Transverse colon (tissue), 4 donors: Measurements from ENCODE around the gene EXOSC10. TPM values are rescaled to one million over a fixed set of nuclear protein-coding genes. Genes with fewer than 3 reads are reported as not detected.
"Not testable (repeated sequence)": the region's sequence is repeated elsewhere in the genome, so short reads cannot be mapped to it uniquely, and the experiment has no call there.

ENCODE experiments used
- DNase-seq: peaks from one replicate; pipeline ENCODE4 v3.0.0-alpha.2; 2019
- H3K27ac ChIP-seq, 4 donors: fragments of 200-600 bp; sonication (generic); 2 replicates each; pipeline ENCODE4 v1.5.1; 2016 to 2018; ENCODE audit warnings: inconsistent platforms in 4 of 4
- H3K27me3 ChIP-seq: fragments of 200-600 bp; sonication (generic); 2 replicates; pipeline ENCODE4 v1.5.1; 2017; ENCODE audit warnings: inconsistent platforms
- H3K36me3 ChIP-seq, 4 donors: fragments of 200-600 bp; sonication (generic); 2 replicates each; pipeline ENCODE4 v1.5.1; 2017 to 2019; ENCODE audit warnings: inconsistent platforms in 4 of 4
- H3K4me1 ChIP-seq, 4 donors: fragments of 200-600 bp; sonication (generic); 2 replicates each; pipeline ENCODE4 v1.5.1; 2017 to 2020; ENCODE audit warnings: inconsistent platforms in 4 of 4
- H3K4me3 ChIP-seq, 4 donors: fragments of 200-600 bp; sonication (generic); 1 replicate in 1 of 4; 2 replicates in 3 of 4; pipeline versions ENCODE4 v1.5.1 to v1.6.1; 2017 to 2019; ENCODE audit warnings: inconsistent platforms in 4 of 4
- H3K9me3 ChIP-seq, 2 donors: fragments of 200-600 bp; sonication (generic); 2 replicates each; pipeline ENCODE4 v1.5.1; 2017 to 2019; ENCODE audit warnings: inconsistent platforms in 2 of 2
- CTCF ChIP-seq, 5 experiments: fragments of 200-600 bp in 3 of 5; fragments of 450-650 bp in 2 of 5; sonication (generic) in 3 of 5; IDR thresholded peaks; 1 replicate in 2 of 5; 2 replicates in 3 of 5; pipeline ENCODE4 v1.5.1; 2016 to 2017; ENCODE audit warnings: antibody characterized with exemption in 5 of 5, inconsistent platforms in 3 of 5, mild to moderate bottlenecking in 2 of 5, moderate library complexity in 1 of 5
- EP300 ChIP-seq: sonication (generic); formaldehyde crosslinking; IDR thresholded peaks from one replicate; pipeline ENCODE4 v1.6.1; 2017; ENCODE audit warnings: antibody characterized with exemption, low read depth
- POLR2A ChIP-seq: fragments of 450-650 bp; IDR thresholded peaks from one replicate; pipeline ENCODE4 v1.6.1; 2016; ENCODE audit warnings: antibody characterized with exemption, mild to moderate bottlenecking, moderate library complexity
- POLR2AphosphoS5 ChIP-seq, 3 donors: sonication (generic); formaldehyde crosslinking; IDR thresholded peaks; one replicate each; pipeline ENCODE4 v1.6.1; 2016; ENCODE audit warnings: antibody characterized with exemption in 3 of 3
- WGBS, 2 donors: methylation state at CpG; one replicate each; pipeline ENCODE4 v1.1.5; 2018; ENCODE audit warnings: low coverage in 1 of 2; 5-methylcytosine and 5-hydroxymethylcytosine counted together
- in situ Hi-C, 4 donors: fragments of 200-750 bp; cut with MboI; loops; one replicate each; pipeline versions ENCODE4 v1.15.0 to v1.15.1; 2017; ENCODE audit warnings: low sequenced_read_pairs in 3 of 4, low pct_ligation_motif_present in 1 of 4, low pct_unique_long_range_greater_than_20kb in 1 of 4
- intact Hi-C: fragments of 100-400 bp; cut with DNase I; formaldehyde crosslinking; loops from one replicate; pipeline ENCODE4 v1.15.1; 2023; ENCODE audit warnings: low total_unique reads
- total RNA-seq, 4 donors: library from RNA; depleted of rRNA; stranded (reverse); fragments of >200 nt; gene quantifications; one replicate each; pipeline ENCODE4 v1.1.0, GENCODE V29; 2016

EXOSC10 gene
- total RNA-seq, 4 donors from 2014 or later = 43.8 to 113 (median 68.7) TPM

GRCh38 chr1:11053758-11054137, 45.9 kb downstream of the EXOSC10 start:
- H3K27ac ChIP-seq = no peak overlapping the region
- in situ Hi-C loops (no loop called here), intact Hi-C loops (no loop called here)
- no peak for DNase-seq
- H3K36me3 ChIP-seq = peaks cover 0 to 6% (median 0%) of the 10 kb centered on the region in 4 donors
- H3K4me3 ChIP-seq = no peak overlapping the region
- no peak for TF ChIP-seq EP300
- TF ChIP-seq POLR2AphosphoS5 (IDR thresholded peaks at IDR 0.05) = no peak
- no peak for TF ChIP-seq CTCF (IDR thresholded peaks at IDR 0.05)
- TF ChIP-seq POLR2A = no peak
- no peaks in the 10 kb centered on the region for H3K9me3 ChIP-seq
- H3K27me3 ChIP-seq = no peaks in the 10 kb centered on the region
- WGBS, 2 donors = 71% methylated on average over 10 of the region's 10 CpGs; no CpG with 5 or more reads in 1 of the 2 donors
- peaks cover 3 to 9% (median 4%) of the 10 kb centered on the region in 4 donors for H3K4me1 ChIP-seq

GRCh38 chr1:11052839-11053757, 46.6 kb downstream of the EXOSC10 start:
- Histone ChIP-seq H3K27me3 (no peaks in the 10 kb centered on the region), H3K27ac (no peak overlapping the region), H3K9me3 (no peaks in the 10 kb centered on the region), H3K4me3 (no peak overlapping the region), H3K4me1 (peaks cover 0 to 5% (median 0%) of the 10 kb centered on the region in 4 donors), H3K36me3 (peaks cover 0 to 6% (median 0%) of the 10 kb centered on the region in 4 donors)
- intact Hi-C loops (no loop called here), in situ Hi-C loops (no loop called here)
- WGBS, 2 donors = 24% methylated on average over 21 of the region's 29 CpGs; no CpG with 5 or more reads in 1 of the 2 donors
- TF ChIP-seq CTCF (IDR thresholded peaks at IDR 0.05) (no peak), EP300 (no peak), POLR2A (no peak), POLR2AphosphoS5 (IDR thresholded peaks at IDR 0.05) (no peak)
- DNase-seq = peak; percentile 21

- 40 to 51% methylated on average over 2 to 19 of the region's 19 CpGs for WGBS, 2 donors
- no peaks in the 10 kb centered on the region for H3K9me3 ChIP-seq
- peaks cover 0 to 6% (median 0%) of the 10 kb centered on the region in 4 donors for H3K36me3 ChIP-seq
- in situ Hi-C loops (no loop called here), intact Hi-C loops (no loop called here)
- no peak for TF ChIP-seq POLR2AphosphoS5 (IDR thresholded peaks at IDR 0.05)
- TF ChIP-seq POLR2A = no peak
- TF ChIP-seq EP300 = no peak
- TF ChIP-seq CTCF (IDR thresholded peaks at IDR 0.05) = no peak
- no peaks in the 10 kb centered on the region for H3K27me3 ChIP-seq
- DNase-seq = no peak
- H3K27ac ChIP-seq = no peak overlapping the region
- H3K4me3 ChIP-seq = no peak overlapping the region
- peaks cover 0 to 5% (median 0%) of the 10 kb centered on the region in 4 donors for H3K4me1 ChIP-seq
These were observed 47.7 kb downstream of the EXOSC10 start for GRCh38 chr1:11051781-11052511.

GRCh38 chr1:11051121-11051520, 48.5 kb downstream of the EXOSC10 start:
- WGBS, 2 donors = 84 to 87% methylated on average over 6 to 10 of the region's 10 CpGs
- H3K4me3 ChIP-seq, H3K27me3 ChIP-seq, in situ Hi-C loops, H3K27ac ChIP-seq, DNase-seq, H3K36me3 ChIP-seq, H3K9me3 ChIP-seq, H3K4me1 ChIP-seq, intact Hi-C loops: not testable (repeated sequence)
